Central memory CD8-positive, alpha-beta T cell (primary cell): ENCODE results near the gene EEF1AKMT4.
A peak's percentile ranks its signal among the peaks of the same experiment; 100 is the strongest.

ENCODE experiments used
- ATAC-seq: fragments of 150-1000 bp; cut with Tn5 transposase; replicated peaks from 2 replicates; pipeline ENCODE4 v1.10.0; 2022; ENCODE audit warnings: mild to moderate bottlenecking, moderate FRiP score, moderate number of reproducible peaks; ENCODE audit not compliant: poor library complexity, severe bottlenecking; ENCODE audit errors: extremely low read depth
- DNase-seq, 2 donors: peaks; one replicate each; pipeline ENCODE4 v3.0.0; 2021; ENCODE audit warnings: low spot score in 2 of 2
- H3K27ac Mint-ChIP-seq: one replicate; pipeline ENCODE4 v1.8.0; 2022; ENCODE audit warnings: low read depth, mild to moderate bottlenecking, moderate library complexity, mixed read lengths
- H3K27me3 Mint-ChIP-seq: one replicate; pipeline ENCODE4 v1.8.0; 2022; ENCODE audit warnings: mixed read lengths
- H3K36me3 Mint-ChIP-seq: one replicate; pipeline ENCODE4 v1.8.0; 2022; ENCODE audit warnings: mild to moderate bottlenecking, moderate library complexity, mixed read lengths; ENCODE audit not compliant: insufficient read depth
- H3K4me1 Mint-ChIP-seq: one replicate; pipeline ENCODE4 v1.8.0; 2022; ENCODE audit warnings: mixed read lengths
- H3K4me3 Mint-ChIP-seq: one replicate; pipeline ENCODE4 v1.8.0; 2022; ENCODE audit warnings: mild to moderate bottlenecking, moderate library complexity, mixed read lengths
- H3K9me3 Mint-ChIP-seq: one replicate; pipeline ENCODE4 v1.8.0; 2022; ENCODE audit warnings: mixed read lengths

The EEF1AKMT4 gene

GRCh38 chr3:184239221-184239620, 10.3 kb upstream of the EEF1AKMT4 start:
- DNase-seq (no peak), ATAC-seq (no peak)
- peaks cover 8% of the 10 kb centered on the region for H3K36me3 Mint-ChIP-seq
- H3K4me3 Mint-ChIP-seq = no peak overlapping the region
- H3K4me1 Mint-ChIP-seq = no peaks in the 10 kb centered on the region
- H3K9me3 Mint-ChIP-seq = no peaks in the 10 kb centered on the region
- H3K27ac Mint-ChIP-seq = no peak overlapping the region
- no peaks in the 10 kb centered on the region for H3K27me3 Mint-ChIP-seq

GRCh38 chr3:184239708-184240107, 9.8 kb upstream of the EEF1AKMT4 start:
- H3K27ac Mint-ChIP-seq = no peak overlapping the region
- H3K4me1 Mint-ChIP-seq = no peaks in the 10 kb centered on the region
- no peaks in the 10 kb centered on the region for H3K27me3 Mint-ChIP-seq
- DNase-seq (no peak), ATAC-seq (no peak)
- no peaks in the 10 kb centered on the region for H3K9me3 Mint-ChIP-seq
- peaks cover 9% of the 10 kb centered on the region for H3K36me3 Mint-ChIP-seq
- no peak overlapping the region for H3K4me3 Mint-ChIP-seq

- no peaks in the 10 kb centered on the region for H3K9me3 Mint-ChIP-seq
- no peak for DNase-seq
- H3K27ac Mint-ChIP-seq = no peak overlapping the region
- ATAC-seq = no peak
- no peaks in the 10 kb centered on the region for H3K4me1 Mint-ChIP-seq
- no peak overlapping the region for H3K4me3 Mint-ChIP-seq
- peaks cover 13% of the 10 kb centered on the region for H3K36me3 Mint-ChIP-seq
- H3K27me3 Mint-ChIP-seq = no peaks in the 10 kb centered on the region
Measured at GRCh38 chr3:184240384-184241140, 8.9 kb upstream of the EEF1AKMT4 start.

GRCh38 chr3:184241141-184241446, 8.4 kb upstream of the EEF1AKMT4 start:
- H3K27me3 Mint-ChIP-seq = no peaks in the 10 kb centered on the region
- H3K4me3 Mint-ChIP-seq = no peak overlapping the region
- H3K9me3 Mint-ChIP-seq = no peaks in the 10 kb centered on the region
- no peak overlapping the region for H3K27ac Mint-ChIP-seq
- DNase-seq (no peak), ATAC-seq (no peak)
- peaks cover 4% of the 10 kb centered on the region for H3K4me1 Mint-ChIP-seq
- peaks cover 17% of the 10 kb centered on the region for H3K36me3 Mint-ChIP-seq

GRCh38 chr3:184241447-184242296, 7.8 kb upstream of the EEF1AKMT4 start:
- peaks cover 9% of the 10 kb centered on the region for H3K4me1 Mint-ChIP-seq
- no peaks in the 10 kb centered on the region for H3K9me3 Mint-ChIP-seq
- H3K4me3 Mint-ChIP-seq = no peak overlapping the region
- H3K27ac Mint-ChIP-seq = no peak overlapping the region
- peaks cover 18% of the 10 kb centered on the region for H3K36me3 Mint-ChIP-seq
- H3K27me3 Mint-ChIP-seq = no peaks in the 10 kb centered on the region
- no peak for ATAC-seq
- no peak for DNase-seq

GRCh38 chr3:184242297-184242685, 7.2 kb upstream of the EEF1AKMT4 start:
- ATAC-seq (no peak), DNase-seq (no peak)
- no peaks in the 10 kb centered on the region for H3K27me3 Mint-ChIP-seq
- peaks cover 9% of the 10 kb centered on the region for H3K4me1 Mint-ChIP-seq
- H3K36me3 Mint-ChIP-seq = peaks cover 18% of the 10 kb centered on the region
- H3K27ac Mint-ChIP-seq = no peak overlapping the region
- H3K4me3 Mint-ChIP-seq = no peak overlapping the region
- H3K9me3 Mint-ChIP-seq = no peaks in the 10 kb centered on the region

GRCh38 chr3:184248454-184249411, 739 bp upstream of the EEF1AKMT4 start, which contains the start of gene ALG3:
Gene ALG3 (minus strand): TSS chr3:184248962. CDS start chr3:184248940, 22 bp downstream.
- peak within 1 kb of the TSS; percentile 96 for H3K27ac Mint-ChIP-seq
- H3K4me1 Mint-ChIP-seq = peaks cover 22% of the 10 kb centered on the region
- H3K4me3 Mint-ChIP-seq = peak within 1 kb of the TSS; percentile 96
- peak; percentile 79 to 82 for DNase-seq
- no peaks in the 10 kb centered on the region for H3K27me3 Mint-ChIP-seq
- H3K36me3 Mint-ChIP-seq = peaks cover 22% of the 10 kb centered on the region
- H3K9me3 Mint-ChIP-seq = no peaks in the 10 kb centered on the region
- ATAC-seq = peak; percentile 54

- Mint-ChIP-seq H3K4me1 (peaks cover 22% of the 10 kb centered on the region), H3K4me3 (peak overlapping the region; percentile 96), H3K27ac (peak overlapping the region; percentile 96), H3K9me3 (no peaks in the 10 kb centered on the region), H3K36me3 (peaks cover 15% of the 10 kb centered on the region), H3K27me3 (no peaks in the 10 kb centered on the region)
- DNase-seq = peak; percentile 82 to 88
- peak; percentile 73 for ATAC-seq
Measured at GRCh38 chr3:184250167-184250828, 826 bp downstream of the EEF1AKMT4 start.

GRCh38 chr3:184255291-184256039, 6.0 kb downstream of the EEF1AKMT4 start:
- no peak for DNase-seq
- peaks cover 9% of the 10 kb centered on the region for H3K4me1 Mint-ChIP-seq
- no peak for ATAC-seq
- H3K36me3 Mint-ChIP-seq = peaks cover 5% of the 10 kb centered on the region
- no peaks in the 10 kb centered on the region for H3K9me3 Mint-ChIP-seq
- no peak overlapping the region for H3K4me3 Mint-ChIP-seq
- H3K27ac Mint-ChIP-seq = no peak overlapping the region
- no peaks in the 10 kb centered on the region for H3K27me3 Mint-ChIP-seq

GRCh38 chr3:184257083-184257915, 7.8 kb downstream of the EEF1AKMT4 start:
- H3K9me3 Mint-ChIP-seq = no peaks in the 10 kb centered on the region
- DNase-seq (no peak), ATAC-seq (no peak)
- peaks cover 19% of the 10 kb centered on the region for H3K4me1 Mint-ChIP-seq
- no peak overlapping the region for H3K27ac Mint-ChIP-seq
- H3K27me3 Mint-ChIP-seq = no peaks in the 10 kb centered on the region
- H3K4me3 Mint-ChIP-seq = no peak overlapping the region
- peaks cover 7% of the 10 kb centered on the region for H3K36me3 Mint-ChIP-seq

GRCh38 chr3:184258926-184259325, 9.5 kb downstream of the EEF1AKMT4 start:
- Mint-ChIP-seq H3K4me3 (peak overlapping the region; percentile 74), H3K4me1 (peaks cover 25% of the 10 kb centered on the region), H3K27ac (peak overlapping the region; percentile 68), H3K36me3 (peaks cover 9% of the 10 kb centered on the region), H3K9me3 (no peaks in the 10 kb centered on the region), H3K27me3 (no peaks in the 10 kb centered on the region)
- no peak for ATAC-seq
- DNase-seq = no peak
